Thyroid gland (tissue), 4 donors: ENCODE results near the gene ZNF699. TPM values are rescaled to one million over a fixed set of nuclear protein-coding genes. Genes with fewer than 3 reads are reported as not detected.
"Not testable (repeated sequence)": the region's sequence is repeated elsewhere in the genome, so short reads cannot be mapped to it uniquely, and the experiment has no call there.

ENCODE experiments used
- DNase-seq, 2 donors: peaks; one replicate each; pipeline ENCODE4 v3.0.0-alpha.2; 2019
- H3K27ac ChIP-seq, 3 donors: fragments of 200-600 bp; sonication (generic); 1 replicate in 2 of 3; 2 replicates in 1 of 3; pipeline ENCODE4 v1.5.1; 2016 to 2019; ENCODE audit warnings: mild to moderate bottlenecking in 1 of 3, moderate library complexity in 1 of 3
- H3K27me3 ChIP-seq: fragments of 200-600 bp; sonication (generic); one replicate; pipeline ENCODE4 v1.5.1; 2019
- H3K36me3 ChIP-seq, 2 donors: fragments of 200-600 bp; sonication (generic); one replicate each; pipeline ENCODE4 v1.5.1; 2016 to 2019
- H3K4me1 ChIP-seq, 2 donors: fragments of 200-600 bp; sonication (generic); one replicate each; pipeline ENCODE4 v1.5.1; 2017 to 2019
- H3K4me3 ChIP-seq, 3 donors: fragments of 200-600 bp; sonication (generic); replicated peaks in 1 of 3; 1 replicate in 2 of 3; 2 replicates in 1 of 3; pipeline ENCODE4 v1.5.1; 2016; ENCODE audit warnings: mild to moderate bottlenecking in 1 of 3
- H3K9me3 ChIP-seq: fragments of 200-600 bp; sonication (generic); one replicate; pipeline ENCODE4 v1.5.1; 2017
- POLR2A ChIP-seq, 2 donors: fragments of 450-650 bp; IDR thresholded peaks; one replicate each; pipeline ENCODE4 v1.6.1; 2017; ENCODE audit warnings: antibody characterized with exemption in 2 of 2, mild to moderate bottlenecking in 2 of 2, moderate library complexity in 1 of 2
- WGBS, 2 donors: methylation state at CpG; one replicate each; pipeline ENCODE4 v1.1.5; 2017; 5-methylcytosine and 5-hydroxymethylcytosine counted together
- intact Hi-C: fragments of 100-400 bp; cut with DNase I; formaldehyde crosslinking; loops from one replicate; pipeline ENCODE4 v1.15.1; 2023
- total RNA-seq, 4 donors: library from RNA; depleted of rRNA; stranded (reverse); fragments of >200 nt; gene quantifications; one replicate each; pipeline ENCODE4 v1.2.3, GENCODE V29; 2016
- TF ChIP-seq, protein P1 (sequence below), 6 experiments: fragments of 200-600 bp in 3 of 6; fragments of 450-650 bp in 3 of 6; sonication (generic) in 3 of 6; IDR thresholded peaks; one replicate each; pipeline ENCODE4 v1.5.1; 2016 to 2019; ENCODE audit warnings: antibody characterized with exemption in 6 of 6, mild to moderate bottlenecking in 2 of 6, inconsistent platforms in 1 of 6, moderate library complexity in 1 of 6

The ZNF699 gene
- total RNA-seq, 4 donors from 2014 or later, result 11.6 to 17.4 (median 13.8) TPM

DNA sequence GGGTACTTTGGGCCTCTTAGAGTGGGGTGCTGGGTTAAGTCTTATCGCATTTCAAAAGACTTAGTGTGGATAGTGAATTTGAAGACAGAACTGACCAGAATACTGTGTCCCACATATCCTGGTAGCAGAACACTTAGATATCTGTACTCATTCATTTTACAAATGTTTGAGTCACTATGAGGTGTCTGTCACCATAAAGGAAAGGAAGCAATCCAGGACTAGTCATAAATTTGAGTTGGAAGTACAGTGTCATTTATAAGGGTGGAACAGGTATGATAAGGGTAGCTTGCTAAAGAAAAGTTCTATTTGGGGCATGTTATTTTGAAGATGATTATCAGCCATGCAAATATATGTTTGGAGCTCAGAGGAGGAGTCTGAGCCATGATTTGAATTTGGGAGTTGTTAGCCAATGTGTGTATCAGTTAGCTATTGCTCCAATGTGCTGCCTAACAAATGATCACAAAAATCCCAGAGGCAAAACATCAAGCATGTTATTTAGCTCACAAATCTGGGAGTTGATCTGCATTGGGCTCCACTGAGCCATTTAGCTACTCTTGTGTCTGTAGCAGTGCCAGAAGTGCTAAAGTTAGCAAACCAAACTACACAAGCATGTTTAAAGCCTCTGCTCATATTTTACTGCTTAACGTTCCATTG is 20.3 kb downstream of the ZNF699 start:
- 93 to 96% methylated on average over 2 of the region's 2 CpGs for WGBS, 2 donors
- no peak for TF ChIP-seq POLR2A (IDR thresholded peaks at IDR 0.05)
- TF ChIP-seq, protein P1, sequence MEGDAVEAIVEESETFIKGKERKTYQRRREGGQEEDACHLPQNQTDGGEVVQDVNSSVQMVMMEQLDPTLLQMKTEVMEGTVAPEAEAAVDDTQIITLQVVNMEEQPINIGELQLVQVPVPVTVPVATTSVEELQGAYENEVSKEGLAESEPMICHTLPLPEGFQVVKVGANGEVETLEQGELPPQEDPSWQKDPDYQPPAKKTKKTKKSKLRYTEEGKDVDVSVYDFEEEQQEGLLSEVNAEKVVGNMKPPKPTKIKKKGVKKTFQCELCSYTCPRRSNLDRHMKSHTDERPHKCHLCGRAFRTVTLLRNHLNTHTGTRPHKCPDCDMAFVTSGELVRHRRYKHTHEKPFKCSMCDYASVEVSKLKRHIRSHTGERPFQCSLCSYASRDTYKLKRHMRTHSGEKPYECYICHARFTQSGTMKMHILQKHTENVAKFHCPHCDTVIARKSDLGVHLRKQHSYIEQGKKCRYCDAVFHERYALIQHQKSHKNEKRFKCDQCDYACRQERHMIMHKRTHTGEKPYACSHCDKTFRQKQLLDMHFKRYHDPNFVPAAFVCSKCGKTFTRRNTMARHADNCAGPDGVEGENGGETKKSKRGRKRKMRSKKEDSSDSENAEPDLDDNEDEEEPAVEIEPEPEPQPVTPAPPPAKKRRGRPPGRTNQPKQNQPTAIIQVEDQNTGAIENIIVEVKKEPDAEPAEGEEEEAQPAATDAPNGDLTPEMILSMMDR (IDR thresholded peaks at IDR 0.05), result no peak
- intact Hi-C loops, result no loop called here
- Histone ChIP-seq H3K27me3 (no peaks in the 10 kb centered on the region), H3K27ac (no peak overlapping the region), H3K36me3 (peaks cover 0 to 13% of the 10 kb centered on the region in 2 donors), H3K4me1 (no peaks in the 10 kb centered on the region), H3K4me3 (no peak overlapping the region), H3K9me3 (no peaks in the 10 kb centered on the region)
- no peak for DNase-seq

DNA sequence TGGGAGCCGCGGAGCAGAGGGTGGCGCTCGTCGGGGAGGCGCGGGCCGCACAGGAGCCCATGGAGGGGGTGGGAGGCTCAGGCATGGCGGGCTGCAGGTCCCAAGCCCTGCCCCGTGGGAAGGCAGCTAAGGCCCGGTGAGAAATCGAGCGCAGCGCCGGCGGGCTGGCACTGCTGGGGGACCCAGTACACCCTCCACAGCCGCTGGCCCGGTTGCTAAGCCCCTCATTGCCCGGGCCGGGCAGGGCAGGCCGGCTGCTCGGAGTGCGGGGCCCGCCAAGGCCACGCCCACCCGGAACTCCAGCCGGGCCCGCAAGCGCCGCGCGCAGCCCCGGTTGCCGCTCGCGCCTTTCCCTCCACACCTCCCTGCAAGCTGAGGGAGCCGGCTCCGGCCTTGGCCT is 26.2 kb downstream of the ZNF699 start:
- H3K4me3 ChIP-seq, H3K27me3 ChIP-seq, H3K9me3 ChIP-seq, H3K36me3 ChIP-seq, DNase-seq, H3K27ac ChIP-seq, H3K4me1 ChIP-seq, intact Hi-C loops: not testable (repeated sequence)
- no CpG with 5 or more reads among the region's 38 CpGs for WGBS, 2 donors

DNA sequence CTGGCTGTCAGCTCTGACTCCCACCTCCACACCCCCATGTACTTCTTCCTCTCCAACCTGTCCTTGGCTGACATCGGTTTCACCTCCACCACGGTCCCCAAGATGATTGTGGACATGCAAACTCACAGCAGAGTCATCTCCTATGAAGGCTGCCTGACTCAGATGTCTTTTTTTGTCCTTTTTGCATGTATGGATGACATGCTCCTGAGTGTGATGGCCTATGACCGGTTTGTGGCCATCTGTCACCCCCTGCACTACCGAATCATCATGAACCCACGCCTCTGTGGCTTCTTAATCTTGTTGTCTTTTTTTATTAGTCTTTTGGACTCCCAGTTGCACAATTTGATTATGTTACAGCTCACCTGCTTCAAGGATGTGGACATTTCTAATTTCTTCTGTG is 58.4 kb downstream of the ZNF699 start:
- Histone ChIP-seq H3K4me3 (no peak overlapping the region), H3K9me3 (no peaks in the 10 kb centered on the region), H3K27ac (no peak overlapping the region), H3K4me1 (no peaks in the 10 kb centered on the region), H3K36me3 (no peaks in the 10 kb centered on the region), H3K27me3 (no peaks in the 10 kb centered on the region)
- WGBS, 2 donors, result 75 to 77% methylated on average over 5 of the region's 5 CpGs
- no peak for DNase-seq
- intact Hi-C loops, result no loop called here
- TF ChIP-seq POLR2A (IDR thresholded peaks at IDR 0.05), result no peak
- TF ChIP-seq, protein P1 (IDR thresholded peaks at IDR 0.05), result no peak

DNA sequence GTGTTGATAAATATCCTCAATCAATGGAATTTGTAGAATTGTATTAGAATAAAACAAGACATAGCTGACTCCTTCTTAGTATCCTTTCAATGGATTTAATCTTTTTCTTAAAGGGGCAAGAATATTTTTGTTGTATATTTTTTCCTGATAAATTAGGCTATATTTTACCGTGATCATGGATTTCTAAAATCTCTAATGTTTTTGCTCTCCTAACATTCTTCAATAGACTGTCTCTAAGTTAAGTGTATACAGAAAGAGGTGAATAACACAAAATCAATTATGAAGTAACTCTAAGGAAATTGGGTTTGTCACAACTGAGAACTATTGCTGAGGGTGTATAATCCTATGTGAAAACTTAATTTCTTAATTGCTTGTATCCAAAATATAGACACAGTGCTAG is 59.0 kb downstream of the ZNF699 start, which contains the start of gene OR7E24:
OR7E24 (plus strand) TSS at position 301 of the 400 bp plus-strand sequence. CDS start 114 bp downstream, outside the sequence.
- WGBS, 2 donors, result 66 to 81% methylated on average over 1 of the region's 1 CpG
- Histone ChIP-seq H3K27ac (no peak within 1 kb of the TSS), H3K9me3 (no peaks in the 10 kb centered on the region), H3K4me1 (no peaks in the 10 kb centered on the region), H3K4me3 (no peak within 1 kb of the TSS), H3K36me3 (no peaks in the 10 kb centered on the region), H3K27me3 (no peaks in the 10 kb centered on the region)
- no peak for TF ChIP-seq POLR2A (IDR thresholded peaks at IDR 0.05)
- TF ChIP-seq, protein P1 (IDR thresholded peaks at IDR 0.05), result no peak
- intact Hi-C loops, result no loop called here
- no peak for DNase-seq

Other genes starting within 250 kb of the ZNF699 start
- not detected for gene OR1M1, start 222.8 kb downstream of the ZNF699 start, total RNA-seq
- not detected for gene OR7G2, start 202.4 kb downstream of the ZNF699 start, total RNA-seq
- gene OR7G1, start 194.1 kb downstream of the ZNF699 start, total RNA-seq, result not detected
- gene OR7G3, start 182.9 kb downstream of the ZNF699 start, total RNA-seq, result not detected
- gene ZNF317, start 169.4 kb downstream of the ZNF699 start, total RNA-seq, result 10 to 100 TPM; 18.0 to 27.2 (median 21.2) TPM
- under 1 TPM in 1 of 4 donors, not detected in 3; 0.54 TPM for gene OR7D2, start 130.9 kb downstream of the ZNF699 start, total RNA-seq
- gene OR7D4, start 90.2 kb downstream of the ZNF699 start, total RNA-seq, result not detected
- not detected for gene OR7E24, start 58.9 kb downstream of the ZNF699 start, total RNA-seq
- gene ZNF559, start 14.3 kb upstream of the ZNF699 start, total RNA-seq, result 10 to 100 TPM; 20.6 to 55.8 (median 29.1) TPM
- gene ZNF177, start 53.2 kb upstream of the ZNF699 start, total RNA-seq, result 1 to 10 TPM in 3 of 4 donors, under 1 TPM in 1; 0.68 to 5.2 (median 4.4) TPM
- gene ZNF266, start 125.7 kb upstream of the ZNF699 start, total RNA-seq, result 10 to 100 TPM; 29.6 to 42.2 (median 34.8) TPM
- gene ZNF560, start 188.8 kb upstream of the ZNF699 start, total RNA-seq, result under 1 TPM in 1 of 4 donors, not detected in 3; 0.13 TPM
- gene ZNF426, start 228.8 kb upstream of the ZNF699 start, total RNA-seq, result 10 to 100 TPM; 14.0 to 25.6 (median 15.1) TPM